Fibroblast of lung (primary cell): ENCODE results near the gene GPR137. TPM values are rescaled to one million over a fixed set of nuclear protein-coding genes. Genes with fewer than 3 reads are reported as not detected.

Experiments used
- DNase-seq, 2 donors: peaks; one replicate each; pipeline versions ENCODE4 v3.0.0 to v3.0.0-alpha.2; 2010; ENCODE audit warnings: low read depth in 2 of 2
- H2AFZ ChIP-seq: 2 replicates; pipeline ENCODE4 v1.5.1; 2012; ENCODE audit warnings: low read length, control low read depth, inconsistent platforms
- H3K27ac ChIP-seq: 2 replicates; pipeline ENCODE4 v1.5.1; 2011; ENCODE audit warnings: low read length, control low read depth; ENCODE audit not compliant: insufficient read depth
- H3K27me3 ChIP-seq: 2 replicates; pipeline ENCODE4 v1.5.1; 2011; ENCODE audit warnings: mild to moderate bottlenecking, low read length; ENCODE audit not compliant: control insufficient read depth, insufficient read depth
- H3K36me3 ChIP-seq: 2 replicates; pipeline ENCODE4 v1.5.1; 2011; ENCODE audit warnings: low read length; ENCODE audit not compliant: control insufficient read depth, insufficient read depth
- H3K4me1 ChIP-seq: 2 replicates; pipeline ENCODE4 v1.5.1; 2011; ENCODE audit warnings: low read length; ENCODE audit not compliant: control insufficient read depth, insufficient read depth; ENCODE audit errors: extremely low read depth
- H3K4me2 ChIP-seq: 2 replicates; pipeline ENCODE4 v1.5.1; 2011; ENCODE audit warnings: low read length, control low read depth; ENCODE audit not compliant: insufficient read depth; ENCODE audit errors: extremely low read depth
- H3K4me3 ChIP-seq, 4 experiments: fragments of 200-600 bp in 1 of 4; sonication (generic) in 1 of 4; replicated peaks in 1 of 4; 2 replicates each; pipeline ENCODE4 v1.5.1; 2011 to 2016; ENCODE audit warnings: low read length in 4 of 4, low read depth in 3 of 4, mild to moderate bottlenecking in 3 of 4, control low read depth in 2 of 4, inconsistent platforms in 1 of 4, mixed read lengths in 1 of 4; ENCODE audit not compliant: insufficient read depth in 1 of 4; ENCODE audit errors: control extremely low read depth in 1 of 4
- H3K79me2 ChIP-seq: 2 replicates; pipeline ENCODE4 v1.5.1; 2012; ENCODE audit warnings: mild to moderate bottlenecking, low read length, inconsistent platforms; ENCODE audit not compliant: control insufficient read depth, insufficient read depth
- H3K9ac ChIP-seq: 2 replicates; pipeline ENCODE4 v1.5.1; 2011; ENCODE audit warnings: mild to moderate bottlenecking, low read length, control low read depth; ENCODE audit not compliant: insufficient read depth
- H3K9me3 ChIP-seq: 2 replicates; pipeline ENCODE4 v1.5.1; 2012; ENCODE audit warnings: low read depth, low read length; ENCODE audit not compliant: control insufficient read depth, insufficient read depth
- H4K20me1 ChIP-seq: 2 replicates; pipeline ENCODE4 v1.5.1; 2011; ENCODE audit warnings: low read length; ENCODE audit not compliant: control insufficient read depth, insufficient read depth; ENCODE audit errors: extremely low read depth
- CTCF ChIP-seq, 2 donors: IDR thresholded peaks in 1 of 2; conservative IDR thresholded peaks in 1 of 2; 1 replicate in 1 of 2; 2 replicates in 1 of 2; pipeline ENCODE4 v1.5.1; 2011 to 2012; ENCODE audit warnings: low read length in 2 of 2, control low read depth in 1 of 2, inconsistent platforms in 1 of 2, low read depth in 1 of 2, mild to moderate bottlenecking in 1 of 2
- EZH2 ChIP-seq: IDR thresholded peaks from 2 replicates; pipeline ENCODE4 v1.5.1; 2012; ENCODE audit warnings: low read length, control low read depth, mild to moderate bottlenecking; ENCODE audit errors: missing control alignments
- polyA plus RNA-seq, 2 donors: library from polyadenylated mRNA; depleted of rRNA in 1 of 2; stranded (reverse) in 1 of 2; unstranded in 1 of 2; fragments of >200 nt; gene quantifications; 2 replicates each; pipeline ENCODE4 v1.2.1, GENCODE V29; 2011 to 2012; ENCODE audit warnings: missing spikeins in 1 of 2
- total RNA-seq: library from RNA; depleted of rRNA; stranded (reverse); fragments of >200 nt; gene quantifications from 2 replicates; pipeline ENCODE4 v1.2.1, GENCODE V29; 2014

Gene GPR137
- total and polyA plus RNA-seq, 2 donors (not counting 1 experiment from before 2014, with no cell fraction given): 10.7 to 10.9 TPM

GRCh38 chr11:64251016-64251752, 34.5 kb upstream of the GPR137 start, which contains the start of gene PLCB3:
PLCB3 (plus strand) TSS chr11:64251530; CDS start chr11:64251650, 120 bp downstream.
- Histone ChIP-seq H3K36me3 (peaks cover 10% of the 10 kb centered on the region), H3K9me3 (no peaks in the 10 kb centered on the region), H3K27me3 (no peaks in the 10 kb centered on the region), H3K4me2 (peak within 1 kb of the TSS; percentile 92), H3K9ac (peak within 1 kb of the TSS; percentile 76), H2AFZ (peak within 1 kb of the TSS; percentile 57), H3K79me2 (peaks cover 25% of the 10 kb centered on the region), H4K20me1 (no peaks in the 10 kb centered on the region), H3K27ac (peak within 1 kb of the TSS; percentile 63), H3K4me1 (peaks cover 8% of the 10 kb centered on the region), H3K4me3 (peak within 1 kb of the TSS; percentile 79 to 98 (median 88))
- TF ChIP-seq EZH2 (no peak), CTCF (conservative IDR thresholded peaks at IDR 0.05 in 1 of 2, IDR thresholded peaks at IDR 0.05 in 1 of 2; ENCODE audit: low read depth in 1 of 2, low read length in 2 of 2) (peak; percentile 13 to 31)
- peak; percentile 12 to 38 for DNase-seq

- H3K9ac ChIP-seq: peak overlapping the region; percentile 76
- H3K4me3 ChIP-seq: peak overlapping the region; percentile 79 to 98 (median 88)
- peaks cover 24% of the 10 kb centered on the region for H3K79me2 ChIP-seq
- H3K4me1 ChIP-seq: peaks cover 8% of the 10 kb centered on the region
- H4K20me1 ChIP-seq: no peaks in the 10 kb centered on the region
- DNase-seq: no peak
- no peaks in the 10 kb centered on the region for H3K9me3 ChIP-seq
- H3K27ac ChIP-seq: peak overlapping the region; percentile 63
- no peaks in the 10 kb centered on the region for H3K27me3 ChIP-seq
- H2AFZ ChIP-seq: no peak overlapping the region
- H3K36me3 ChIP-seq: peaks cover 14% of the 10 kb centered on the region
- no peak for TF ChIP-seq CTCF (conservative IDR thresholded peaks at IDR 0.05 in 1 of 2, IDR thresholded peaks at IDR 0.05 in 1 of 2; ENCODE audit: low read depth in 1 of 2, low read length in 2 of 2)
- TF ChIP-seq EZH2: no peak
- H3K4me2 ChIP-seq: peak overlapping the region; percentile 92
These were observed 34.0 kb upstream of the GPR137 start for GRCh38 chr11:64251753-64252002.

GRCh38 chr11:64252003-64252872, 33.4 kb upstream of the GPR137 start:
- Histone ChIP-seq H2AFZ (no peak overlapping the region), H4K20me1 (no peaks in the 10 kb centered on the region), H3K36me3 (peaks cover 14% of the 10 kb centered on the region), H3K4me1 (peaks cover 8% of the 10 kb centered on the region), H3K4me3 (peak overlapping the region; percentile 79 to 98 (median 88)), H3K4me2 (peak overlapping the region; percentile 92), H3K9ac (peak overlapping the region; percentile 76), H3K27me3 (no peaks in the 10 kb centered on the region), H3K27ac (peak overlapping the region; percentile 63), H3K79me2 (peaks cover 24% of the 10 kb centered on the region), H3K9me3 (no peaks in the 10 kb centered on the region)
- peak; percentile 25 for DNase-seq
- no peak for TF ChIP-seq EZH2
- TF ChIP-seq CTCF (conservative IDR thresholded peaks at IDR 0.05 in 1 of 2, IDR thresholded peaks at IDR 0.05 in 1 of 2; ENCODE audit: low read depth in 1 of 2, low read length in 2 of 2): peak; percentile 42 to 44
